Amygdala (tissue), 56 donors: Measurements from ENCODE around the gene GNAT3.

Experiments used
- DNase-seq, 56 donors: peaks; one replicate each; lab custom pipeline; 2025; lab: John Stamatoyannopoulos, UW

The GNAT3 gene

DNA sequence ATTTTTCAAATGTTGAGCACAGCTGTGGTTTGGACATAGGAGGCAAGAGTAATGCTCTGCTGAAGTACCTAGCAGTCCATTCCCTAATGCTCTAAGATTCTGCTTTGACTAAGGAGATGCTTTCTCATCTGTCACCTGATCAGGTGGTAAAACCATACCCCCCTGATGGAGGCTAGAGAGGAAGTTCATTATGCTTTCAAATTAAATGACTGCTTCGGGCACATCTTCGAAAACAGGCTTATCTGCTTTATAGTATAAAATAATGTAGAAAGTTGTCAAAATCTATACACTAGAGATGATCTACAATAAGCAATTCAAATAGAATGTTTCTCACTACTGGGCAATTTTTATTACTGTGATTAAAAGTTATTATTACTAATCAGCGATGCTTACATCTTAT is at the start of gene GNAT3:
GNAT3 (minus strand) TSS at position 101 of the 400 bp plus-strand sequence. CDS start 138 bp downstream, outside the sequence.
- no peak for DNase-seq

DNA sequence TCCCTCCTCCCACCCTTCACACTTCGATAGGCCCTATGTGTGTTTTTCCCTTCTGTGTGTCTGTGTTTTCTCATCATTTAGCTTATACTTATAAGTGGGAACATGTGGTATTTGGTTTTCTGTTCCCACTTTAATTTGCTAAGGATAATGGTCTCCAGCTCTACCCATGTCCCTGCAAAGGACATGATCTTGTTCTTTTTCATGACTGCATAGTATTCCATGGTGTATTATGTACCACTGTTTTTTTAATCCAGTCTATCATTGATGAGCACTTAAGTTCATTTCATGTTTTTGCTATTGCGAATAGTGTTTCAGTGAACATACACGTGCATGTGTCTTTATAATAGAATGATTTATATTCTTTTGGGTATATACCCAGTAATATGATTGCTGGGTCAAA is 46.3 kb upstream of the GNAT3 start:
- DNase-seq: no peak

DNA sequence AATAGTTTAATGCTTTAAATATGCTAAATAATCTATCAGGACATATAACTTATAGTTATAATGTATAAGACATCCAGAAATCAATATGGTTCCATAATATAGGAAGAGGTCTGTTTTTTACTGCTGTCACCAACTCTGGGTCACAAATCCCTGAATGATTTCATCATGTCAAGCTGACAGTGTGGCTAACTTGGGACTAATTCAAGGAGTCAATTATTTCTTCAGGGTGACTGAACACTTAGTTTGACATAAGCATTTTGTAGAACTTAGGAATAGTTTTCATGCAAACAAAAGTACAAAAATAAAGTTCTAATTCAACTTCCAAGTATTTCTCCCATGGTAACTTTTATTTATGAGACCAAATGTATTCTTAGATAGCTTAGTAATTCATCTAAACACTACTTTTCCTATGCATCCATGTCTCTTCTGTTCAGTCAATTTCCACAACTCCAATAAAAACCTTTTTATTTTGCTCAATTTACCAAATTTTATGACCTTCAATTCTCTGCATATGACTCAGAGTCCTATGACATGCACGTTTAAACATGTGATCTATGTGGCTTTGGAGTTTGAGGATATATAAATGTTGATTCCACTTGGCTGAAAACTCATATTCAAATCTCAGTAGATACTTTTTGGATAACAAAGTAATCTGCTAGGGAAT is 40.3 kb upstream of the GNAT3 start:
- DNase-seq: no peak

DNA sequence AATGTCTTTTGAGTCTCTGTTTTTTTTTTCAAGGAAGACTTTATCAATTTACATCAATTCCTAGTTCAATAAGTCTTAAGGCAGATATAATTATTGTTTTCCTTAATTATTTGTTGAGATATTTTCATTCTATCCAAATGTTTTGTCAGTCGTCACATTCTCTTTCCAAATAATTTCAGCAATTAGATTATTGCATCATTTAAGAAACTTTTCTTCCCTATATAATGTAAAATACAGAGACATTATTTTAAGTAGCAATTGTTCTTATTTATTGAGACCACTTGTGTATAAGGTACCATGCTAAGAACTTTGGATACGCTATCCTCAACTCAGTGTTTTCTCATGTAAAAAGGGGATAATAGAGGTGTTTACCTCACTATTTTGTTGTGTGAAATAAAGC is 38.1 kb upstream of the GNAT3 start:
- no peak for DNase-seq

DNA sequence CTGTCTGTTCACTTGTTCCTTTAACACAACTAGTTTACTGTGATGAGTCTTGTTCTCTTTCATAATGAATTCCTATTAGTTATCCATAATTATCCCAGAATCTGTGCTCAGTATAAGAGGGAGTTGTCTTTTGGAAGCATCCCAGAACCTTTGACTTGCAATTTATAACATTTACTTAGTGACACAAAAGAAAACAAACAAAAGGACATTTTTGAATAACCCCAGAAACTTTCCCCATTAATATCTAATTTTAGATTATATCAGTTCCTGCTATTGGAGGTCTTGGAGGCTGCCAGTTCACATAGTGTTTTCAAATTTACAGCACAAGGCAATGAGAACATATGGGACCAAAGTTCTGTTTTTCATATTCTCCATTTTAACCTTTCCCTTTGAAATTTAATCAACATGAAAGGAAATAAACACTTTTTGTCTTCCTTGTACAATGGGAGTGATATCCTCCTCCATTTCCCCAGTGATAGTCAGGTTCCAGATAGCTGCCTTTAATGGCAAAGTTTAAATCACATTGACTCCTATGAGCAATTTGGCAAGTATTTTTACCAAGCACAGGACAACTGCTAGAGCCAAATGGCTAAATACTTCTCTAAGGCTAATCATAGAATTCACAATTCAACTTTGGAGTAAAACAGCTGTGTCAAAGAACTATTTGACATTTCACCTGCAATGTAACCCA is 37.1 kb upstream of the GNAT3 start:
- DNase-seq: no peak

DNA sequence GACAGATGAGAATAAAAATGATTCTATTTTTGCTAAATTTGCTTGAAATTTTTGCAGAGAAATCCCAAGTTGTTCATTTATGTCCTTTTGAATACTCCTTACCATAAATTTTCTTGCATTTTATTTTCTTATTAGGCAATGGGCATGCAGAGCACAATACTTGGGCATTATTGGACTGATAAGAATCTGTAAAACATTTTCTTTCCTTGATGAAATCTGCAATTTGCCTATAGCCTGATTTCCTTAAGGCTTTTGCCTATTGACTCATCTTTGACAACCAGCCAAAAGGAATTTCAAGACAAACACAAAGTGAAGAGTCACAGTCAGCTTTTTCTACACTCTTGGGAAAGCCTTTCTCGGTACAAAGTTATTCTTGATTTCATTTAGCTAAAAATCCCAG is 30.5 kb upstream of the GNAT3 start:
- no peak for DNase-seq

DNA sequence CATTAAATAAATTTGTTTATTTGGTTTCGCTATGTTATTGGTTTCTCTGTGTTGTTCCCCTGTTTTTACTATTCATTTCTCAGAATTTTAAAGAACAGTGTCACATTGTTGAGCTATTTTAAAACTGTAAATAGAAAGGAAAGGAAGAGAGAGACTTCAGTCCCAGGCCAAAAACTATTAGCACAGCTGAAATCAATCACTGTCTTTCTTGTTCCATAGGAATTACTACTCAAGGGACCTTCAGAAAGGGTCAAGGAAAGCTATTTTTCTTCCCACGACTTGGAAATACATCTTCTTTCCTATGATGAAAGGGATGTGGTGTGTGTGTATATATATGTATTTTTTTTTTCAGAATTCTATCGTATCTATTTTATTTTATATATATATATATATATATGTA is 29.0 kb upstream of the GNAT3 start:
- no peak for DNase-seq

DNA sequence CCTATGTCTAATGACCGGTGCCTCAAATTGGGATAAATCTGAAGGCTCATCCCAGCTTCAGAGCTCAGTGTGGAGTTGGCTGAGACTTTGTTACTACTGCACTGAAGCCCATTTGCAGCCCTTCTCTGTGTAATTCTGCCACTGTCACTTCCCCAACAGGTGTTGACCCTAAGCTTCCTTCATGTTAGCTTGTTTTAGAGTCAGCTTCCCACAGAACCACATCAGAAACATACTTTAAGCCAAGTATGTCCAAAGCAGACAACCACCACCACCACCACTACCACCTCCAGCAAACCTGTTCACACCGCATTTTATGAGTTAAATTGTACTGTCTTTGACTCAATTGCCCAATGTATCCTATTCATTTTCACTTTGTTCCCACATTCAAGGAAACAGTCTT is 25.2 kb upstream of the GNAT3 start:
- no peak for DNase-seq

DNA sequence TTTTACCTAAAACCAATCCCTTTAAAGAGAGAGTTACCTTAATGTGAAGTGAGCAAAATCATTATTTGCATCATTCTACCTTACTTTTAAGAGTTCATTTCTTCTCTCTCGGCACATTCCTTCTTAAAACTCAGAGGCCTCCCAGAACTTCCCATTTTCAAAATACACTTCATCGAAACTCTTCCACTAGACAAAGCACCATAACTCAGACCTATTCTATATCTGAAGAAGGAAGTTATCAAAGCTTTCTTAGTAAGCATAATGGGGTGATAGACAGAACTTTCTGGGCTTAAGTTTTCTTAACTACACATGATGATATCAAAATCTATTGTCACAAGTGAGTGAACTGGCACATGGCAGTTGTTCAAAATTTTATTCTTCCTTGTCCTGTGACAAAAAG is 24.6 kb upstream of the GNAT3 start:
- no peak for DNase-seq

DNA sequence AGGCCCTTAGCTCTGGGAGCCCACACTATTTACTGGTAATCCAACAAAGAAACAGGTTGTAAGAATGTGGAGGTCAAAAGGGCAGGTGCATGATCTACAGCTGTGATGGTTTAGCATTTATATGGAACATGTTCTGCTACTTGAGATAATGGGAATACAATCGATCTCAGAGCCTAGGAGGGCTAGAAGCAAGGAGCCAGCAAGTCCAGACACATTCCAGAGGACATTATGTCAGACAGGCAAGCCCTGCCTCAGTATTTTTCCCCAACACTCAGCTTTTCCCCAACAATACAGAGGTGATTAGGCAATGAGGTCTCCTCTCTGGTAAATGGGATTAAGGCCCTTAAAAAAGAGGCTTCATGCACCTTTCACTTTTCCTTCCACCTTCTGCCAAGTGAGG is 21.4 kb upstream of the GNAT3 start:
- no peak for DNase-seq

DNA sequence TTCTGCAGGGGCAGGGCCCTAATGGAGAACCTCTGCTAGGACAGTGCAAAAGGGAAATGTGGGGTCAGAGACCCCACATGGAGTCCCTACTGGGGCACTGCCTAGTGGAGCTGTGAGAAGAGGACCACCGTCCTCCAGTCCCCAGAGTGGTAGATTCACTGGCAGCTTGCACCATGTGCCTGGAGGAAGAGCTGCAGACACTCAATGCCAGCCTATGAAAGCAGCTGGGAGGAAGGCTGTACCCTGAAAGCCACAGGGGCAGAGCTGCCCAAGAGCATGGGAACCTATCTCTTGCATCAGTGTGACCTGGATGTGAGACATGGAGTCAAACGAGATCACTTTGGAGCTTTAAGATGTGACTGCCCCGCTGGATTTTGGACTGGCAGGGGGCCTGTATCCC is 20.3 kb upstream of the GNAT3 start:
- no peak for DNase-seq

DNA sequence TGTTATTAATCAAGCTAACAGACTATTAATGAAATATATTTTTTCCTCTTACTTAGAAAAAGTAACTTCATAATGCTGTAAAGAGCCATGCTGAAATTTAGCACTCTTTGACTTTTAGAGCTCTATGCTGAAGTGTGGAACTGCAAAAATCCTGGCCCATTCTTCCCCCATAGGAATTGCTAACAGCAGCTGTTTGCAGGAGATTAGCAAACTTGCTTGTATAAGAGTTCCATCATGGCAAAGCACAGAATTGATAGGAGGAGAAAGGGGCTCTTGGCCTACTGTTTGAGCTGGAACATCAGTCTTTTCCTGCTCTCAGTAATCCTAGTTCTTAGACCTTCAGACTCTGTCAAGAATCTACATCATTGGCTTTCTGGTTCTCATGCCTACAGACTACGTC is 18.3 kb upstream of the GNAT3 start:
- no peak for DNase-seq

DNA sequence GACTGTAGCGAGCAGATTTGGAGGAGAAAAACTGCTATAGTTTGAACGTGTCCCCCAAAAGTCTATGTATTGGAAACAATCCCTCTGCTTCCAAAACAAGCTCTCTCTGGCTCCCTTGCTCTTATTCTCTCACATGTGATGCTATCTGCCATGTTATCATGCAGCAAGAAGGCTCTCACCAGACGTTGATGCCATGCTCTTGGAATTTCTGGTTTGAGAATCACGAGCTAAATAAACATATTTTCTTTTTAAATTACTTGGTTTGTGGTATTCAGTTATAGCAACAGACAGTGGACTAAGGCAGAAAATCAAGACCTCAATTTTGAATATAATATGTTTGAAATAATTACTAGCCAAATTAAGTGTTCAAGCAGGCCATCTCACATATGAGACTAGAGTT is 17.5 kb upstream of the GNAT3 start:
- no peak for DNase-seq

DNA sequence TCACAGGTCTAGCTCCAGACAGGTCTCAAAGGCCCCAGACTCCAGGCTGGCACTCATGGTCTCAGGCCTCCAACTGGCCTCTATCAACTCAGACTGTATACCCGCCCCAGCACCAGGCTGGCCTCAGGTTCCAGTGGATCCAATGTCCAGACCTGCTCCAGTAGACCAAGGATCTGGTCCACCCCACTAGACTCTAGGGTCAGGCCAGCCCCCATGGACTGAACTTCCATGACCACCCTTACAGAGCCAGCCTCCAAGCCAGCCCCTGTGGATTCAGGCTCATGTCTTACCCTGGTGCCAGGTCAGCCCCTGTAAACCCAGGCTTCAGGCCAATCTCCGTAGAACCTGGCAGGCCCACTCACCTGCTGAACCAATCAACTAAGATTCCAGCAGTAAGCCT is 16.8 kb upstream of the GNAT3 start:
- DNase-seq: no peak

DNA sequence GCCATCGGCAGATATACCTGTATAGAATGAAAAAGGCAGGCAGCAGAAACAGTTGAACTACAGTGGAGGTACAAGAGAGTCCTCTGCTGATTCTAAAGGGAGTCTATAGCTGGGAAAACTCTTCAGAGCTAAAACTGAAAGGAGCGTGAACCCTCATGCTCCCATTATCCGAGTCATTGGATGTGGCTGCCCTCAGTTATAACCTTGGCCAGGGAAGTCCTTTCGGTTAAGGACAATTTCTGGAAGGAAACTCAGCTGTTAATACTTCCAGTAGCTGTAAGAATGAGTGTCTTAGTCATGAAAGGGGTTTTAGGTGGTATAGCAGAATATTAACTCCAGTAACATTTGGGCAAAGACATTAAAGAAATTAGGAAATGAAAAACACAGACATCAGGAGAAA is 14.6 kb upstream of the GNAT3 start:
- DNase-seq: no peak

DNA sequence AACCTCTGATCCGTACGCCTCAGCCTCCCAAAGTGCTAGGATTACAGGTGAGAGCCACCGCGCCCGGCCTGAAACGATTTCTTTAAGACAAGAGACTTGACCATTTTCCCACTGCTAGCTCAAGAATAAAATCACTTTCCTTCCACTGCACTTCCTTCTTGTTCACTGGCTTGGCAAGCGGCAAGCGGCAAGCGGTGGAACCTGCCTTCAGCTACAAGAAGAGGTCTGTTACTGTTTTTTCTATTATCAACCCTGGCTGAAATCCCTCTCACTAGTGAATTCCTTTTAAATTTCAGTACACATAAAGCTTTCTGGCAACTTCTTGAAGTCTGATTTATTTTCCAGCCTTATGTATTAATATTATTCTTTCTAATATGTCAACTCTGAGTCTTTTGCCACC is 12.8 kb upstream of the GNAT3 start:
- no peak for DNase-seq

DNA sequence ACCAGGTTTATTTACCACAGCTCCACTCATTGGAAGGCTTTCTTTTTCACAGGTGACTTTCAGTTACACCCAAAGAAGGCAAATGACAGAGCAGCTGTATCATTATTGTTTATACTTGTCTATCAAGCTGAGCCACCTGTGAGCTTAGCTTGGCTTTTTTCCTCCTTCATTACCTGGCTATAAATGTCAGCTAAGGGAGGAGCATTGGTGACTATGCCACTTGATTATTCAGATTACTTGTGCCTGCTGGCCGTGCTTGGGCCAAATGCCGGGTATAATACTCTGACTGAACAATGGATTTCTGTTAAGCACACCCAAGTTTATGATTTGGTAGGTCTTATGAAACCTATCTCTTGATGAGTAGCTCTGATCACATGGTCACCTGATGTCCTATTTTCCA is 9.9 kb upstream of the GNAT3 start:
- DNase-seq: no peak

DNA sequence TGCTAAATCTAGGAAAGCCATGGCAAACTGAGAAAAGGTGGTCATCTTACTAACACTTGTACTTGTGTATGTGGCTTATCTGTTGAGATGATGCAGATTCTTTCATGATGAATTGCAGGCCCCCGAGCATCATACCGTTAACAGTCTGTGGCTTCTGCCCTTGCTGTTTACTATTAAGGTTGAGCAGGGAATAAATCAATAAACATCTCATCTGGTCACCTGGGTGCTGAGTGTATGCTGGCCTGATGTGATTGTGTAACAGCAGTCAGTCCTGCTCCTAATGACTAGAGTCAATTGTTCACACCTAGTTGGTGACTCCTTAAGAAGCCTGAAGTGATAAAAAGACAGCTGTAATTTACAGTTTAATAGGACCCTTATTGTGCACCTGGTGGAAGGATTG is 8.3 kb upstream of the GNAT3 start:
- no peak for DNase-seq

DNA sequence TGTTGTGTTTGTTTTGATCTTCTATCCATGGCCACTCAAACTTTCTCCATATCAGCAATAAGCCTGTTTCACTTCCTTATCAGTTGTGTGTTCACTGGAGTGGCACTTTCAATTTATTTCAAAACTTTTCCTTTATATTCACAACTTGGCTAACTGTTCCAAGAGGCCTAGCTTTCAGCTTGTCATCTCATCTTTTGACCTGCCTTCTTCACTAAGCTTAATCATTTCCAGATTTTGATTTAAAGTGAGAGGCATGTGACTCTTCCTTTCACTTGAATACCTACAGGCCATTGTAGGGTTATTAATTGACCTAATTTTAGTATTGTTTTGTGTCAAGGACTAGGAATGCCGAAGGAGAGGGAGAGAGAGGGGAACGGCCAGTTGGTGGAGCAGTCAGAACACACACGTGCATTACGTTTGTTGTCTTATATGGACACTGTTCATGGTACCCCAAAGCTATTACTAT is 5.5 kb upstream of the GNAT3 start:
- no peak for DNase-seq

DNA sequence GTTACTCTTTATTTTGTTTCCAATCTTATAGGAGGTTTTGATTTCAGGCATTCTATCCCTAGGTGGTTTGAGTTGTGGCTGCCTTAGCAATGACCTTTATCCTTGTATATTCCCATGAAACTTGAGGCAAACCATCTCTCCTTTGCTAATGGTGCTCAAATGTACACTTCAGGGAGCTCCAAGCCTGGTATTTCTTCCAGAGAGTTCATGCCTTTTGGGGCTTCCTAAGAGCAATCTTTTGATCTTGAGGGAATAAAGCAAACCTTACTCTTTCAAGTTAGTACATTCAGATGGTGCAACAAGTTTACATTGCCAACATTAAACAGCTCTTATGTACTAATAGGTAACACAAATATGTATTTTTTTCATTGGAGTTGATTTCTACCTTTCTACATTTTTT is 3.4 kb upstream of the GNAT3 start:
- no peak for DNase-seq

DNA sequence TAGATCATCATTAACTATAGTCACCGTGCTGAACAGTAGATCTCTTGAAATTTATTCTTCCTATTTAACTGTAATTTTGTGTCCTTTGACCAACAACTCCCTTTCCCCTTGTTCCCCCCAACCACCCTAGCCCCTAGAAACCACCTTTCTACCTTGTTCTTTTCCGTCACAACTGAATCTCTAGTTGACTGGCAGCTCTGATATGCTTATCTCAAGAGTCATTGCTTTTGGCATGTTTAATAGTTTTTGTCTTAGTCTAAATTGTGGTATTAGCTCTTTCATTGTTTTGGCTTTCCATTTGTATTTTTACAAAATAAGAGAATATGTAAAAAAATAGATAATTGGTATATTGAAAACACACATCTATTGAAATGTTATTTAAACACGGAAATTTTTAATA is 1.8 kb downstream of the GNAT3 start:
- no peak for DNase-seq

DNA sequence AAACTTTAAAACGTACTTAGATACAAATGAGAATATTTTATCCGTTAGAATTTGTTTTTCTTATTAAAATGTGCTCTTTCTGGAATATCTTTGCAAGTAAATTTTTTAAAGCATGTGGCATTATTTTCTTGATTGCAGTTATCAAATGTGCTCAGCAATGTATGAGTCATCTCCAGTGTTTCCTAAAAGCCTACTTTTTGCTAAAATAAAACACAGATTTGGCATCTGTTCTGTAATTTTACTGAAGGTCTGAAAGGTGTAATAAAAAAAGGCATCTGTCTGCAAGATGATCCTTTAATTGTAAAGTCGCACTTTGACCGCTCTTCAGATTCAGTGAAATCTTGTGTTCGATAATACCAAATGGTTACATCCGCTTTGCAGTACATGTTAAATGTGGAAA is 3.4 kb downstream of the GNAT3 start:
- no peak for DNase-seq
